ENCODE results near the gene OPALIN. TPM values are rescaled to one million over a fixed set of nuclear protein-coding genes. Genes with fewer than 3 reads are reported as not detected.

Gene OPALIN
- polyA plus RNA-seq, 3 donors, result not detected

DNA sequence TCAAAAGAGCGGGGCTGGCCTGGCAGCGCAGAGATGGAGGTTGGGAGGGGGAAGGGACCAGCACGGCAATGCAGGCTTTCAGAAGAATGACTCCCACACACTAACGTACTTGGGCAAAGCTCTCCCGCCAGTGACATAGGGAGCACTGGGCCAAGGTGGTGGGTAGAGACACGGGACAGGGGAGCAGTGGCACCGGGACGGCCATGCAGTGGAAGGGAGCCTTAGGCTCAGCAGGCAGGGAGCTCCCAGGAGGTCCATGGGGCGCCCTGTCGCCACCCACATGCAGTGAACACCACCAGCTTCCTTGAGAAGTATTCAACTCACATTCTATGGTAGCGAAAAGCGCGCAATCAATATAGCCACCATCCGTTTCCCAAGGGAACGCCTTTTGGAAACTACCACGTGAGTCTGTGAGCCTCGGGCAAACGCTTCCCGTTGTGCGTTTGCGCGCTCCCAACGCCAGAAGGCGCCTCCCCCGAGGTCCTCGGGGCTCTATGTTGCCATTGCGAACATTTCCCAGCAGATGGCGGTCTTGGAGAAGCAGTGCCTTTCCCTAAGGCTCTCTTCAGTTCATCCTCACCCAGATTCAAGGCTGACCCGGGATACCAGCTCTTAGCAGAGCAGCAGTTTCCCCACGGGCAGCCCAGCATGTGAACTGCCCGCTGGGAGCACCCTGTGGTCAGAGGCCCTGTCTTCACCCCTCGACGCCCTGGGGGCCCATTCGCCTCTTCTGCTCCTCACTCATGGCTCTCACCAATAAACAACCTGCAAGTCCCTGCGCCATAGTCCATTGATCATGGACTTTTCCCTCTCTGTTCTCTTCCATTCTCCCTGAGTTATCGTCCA is 16.4 kb upstream of the OPALIN start:
- DNase-seq (ENCODE audit: low read depth in 3 of 3, low spot score in 2 of 3), result peak; percentile 77 to 87 (median 85)

DNA sequence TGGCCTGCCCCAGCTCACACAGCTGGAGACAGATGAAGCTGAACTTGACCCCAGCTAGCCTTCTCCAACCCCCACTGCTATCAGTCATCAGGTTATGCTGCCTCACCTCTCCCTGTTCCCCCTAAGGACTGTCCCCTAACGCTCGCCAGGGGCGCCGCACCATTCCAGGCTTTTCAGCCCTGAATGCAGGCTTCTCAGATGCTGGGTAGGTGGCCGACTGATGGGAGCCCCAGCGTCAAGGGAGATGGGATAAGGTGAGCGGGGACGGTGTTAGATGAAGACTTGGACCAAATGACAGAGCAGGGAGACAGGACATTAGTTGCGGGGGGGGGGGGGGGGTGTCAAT is 15.8 kb upstream of the OPALIN start:
- no peak for DNase-seq (ENCODE audit: low read depth in 3 of 3, low spot score in 2 of 3)

DNA sequence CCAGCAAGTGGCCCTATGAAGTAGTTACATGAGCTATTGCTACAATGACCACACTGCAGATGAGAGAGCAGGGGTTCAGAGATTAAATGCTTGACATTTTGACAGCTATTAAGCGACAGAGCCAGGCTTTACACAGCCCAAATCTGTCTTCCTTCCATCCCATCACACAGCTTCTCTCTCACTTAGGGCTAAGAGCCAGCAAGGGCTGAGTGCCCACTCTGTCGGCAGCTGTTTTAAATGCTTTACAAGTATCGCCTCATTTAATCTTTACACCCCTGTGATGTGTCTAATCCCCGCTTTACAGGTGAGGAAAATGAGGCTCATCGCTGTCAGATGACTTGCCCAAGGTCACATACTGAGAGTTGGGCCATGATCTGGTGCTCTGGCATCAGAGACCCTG is 15.2 kb upstream of the OPALIN start:
- DNase-seq (ENCODE audit: low read depth in 3 of 3, low spot score in 2 of 3), result no peak

DNA sequence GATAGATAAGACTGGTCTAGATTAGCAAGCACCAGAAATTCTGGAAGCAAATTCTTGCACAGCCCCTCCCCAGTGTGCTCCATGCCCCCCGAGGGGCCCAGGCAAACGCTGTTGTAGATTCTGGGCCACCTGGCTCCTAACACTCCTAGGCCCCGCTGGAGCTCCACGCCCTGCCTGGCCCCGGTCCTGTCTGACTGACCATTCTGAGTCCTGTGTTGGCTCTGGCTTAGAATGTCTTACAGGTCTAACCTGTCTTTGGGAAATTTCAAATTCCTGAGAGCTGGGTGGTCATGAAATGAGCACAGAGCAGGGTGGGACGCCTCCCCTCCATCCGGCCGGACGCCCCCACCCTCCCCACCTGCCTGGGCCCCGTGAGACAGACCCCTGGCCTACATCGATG is 12.6 kb upstream of the OPALIN start:
- no peak for DNase-seq (ENCODE audit: low read depth in 3 of 3, low spot score in 2 of 3)

DNA sequence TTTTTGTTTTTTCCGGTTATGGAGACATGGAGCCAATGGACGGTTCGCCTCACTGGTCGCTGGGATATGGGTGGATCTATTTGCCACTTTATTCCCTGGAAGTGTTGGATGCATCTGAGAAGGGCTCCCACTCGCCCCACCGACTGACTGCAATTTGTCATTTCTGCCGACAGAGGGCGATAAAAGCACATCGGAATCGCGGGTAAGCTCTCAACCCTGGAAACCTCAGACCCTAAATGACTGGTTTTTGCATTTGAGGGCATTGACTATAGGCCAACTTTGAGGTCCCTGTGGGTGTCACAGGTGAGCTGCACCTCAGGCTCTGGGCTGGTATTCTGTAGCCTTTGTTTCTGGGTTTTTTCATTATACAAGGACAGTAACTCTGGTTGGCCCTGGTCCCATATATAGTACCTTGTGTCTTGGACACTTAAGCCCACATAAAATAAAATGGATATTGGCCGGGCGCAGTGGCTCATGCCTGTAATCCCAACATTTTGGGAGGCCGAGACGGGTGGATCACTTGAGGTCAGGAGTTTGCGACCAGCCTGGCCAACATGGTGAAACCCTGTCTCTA is 11.9 kb upstream of the OPALIN start:
- DNase-seq (ENCODE audit: low read depth in 3 of 3, low spot score in 2 of 3), result peak in 2 of 3 donors; percentile 38 to 42

DNA sequence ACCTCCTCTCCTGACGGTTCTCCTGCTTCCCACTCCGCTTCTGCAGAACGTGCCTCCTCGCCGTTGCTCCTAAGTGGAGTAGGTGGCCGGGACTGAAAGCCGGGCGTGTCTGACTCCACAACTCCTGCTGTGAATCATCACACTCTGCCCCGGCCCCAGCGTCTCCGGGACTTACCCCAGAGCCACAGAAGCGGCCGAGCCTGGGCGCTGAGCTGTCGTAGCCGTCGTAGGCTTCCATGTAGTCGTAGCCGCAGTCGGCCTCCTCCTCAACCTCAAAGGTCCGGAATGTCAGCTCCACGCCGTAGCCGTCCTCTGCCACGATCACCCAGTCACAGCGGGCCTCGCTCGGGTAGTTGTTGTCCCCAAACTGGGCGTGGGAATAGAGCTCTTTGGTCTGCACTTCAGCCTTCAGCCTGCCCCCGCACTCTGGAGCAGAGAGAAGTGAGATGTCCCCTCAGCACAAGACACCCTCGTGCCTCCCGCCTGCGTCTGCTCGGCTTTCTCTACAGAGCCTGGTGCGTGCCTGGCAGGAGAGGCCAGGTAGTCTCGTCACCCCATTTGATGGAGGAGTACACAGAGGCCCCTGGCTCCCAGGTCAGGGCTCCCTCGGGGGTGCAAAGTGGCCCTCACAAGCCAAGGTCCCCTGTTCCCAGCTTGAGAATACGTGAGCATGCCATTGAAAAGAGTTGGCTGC is 11.2 kb upstream of the OPALIN start:
- no peak for DNase-seq (ENCODE audit: low read depth in 3 of 3, low spot score in 2 of 3)

DNA sequence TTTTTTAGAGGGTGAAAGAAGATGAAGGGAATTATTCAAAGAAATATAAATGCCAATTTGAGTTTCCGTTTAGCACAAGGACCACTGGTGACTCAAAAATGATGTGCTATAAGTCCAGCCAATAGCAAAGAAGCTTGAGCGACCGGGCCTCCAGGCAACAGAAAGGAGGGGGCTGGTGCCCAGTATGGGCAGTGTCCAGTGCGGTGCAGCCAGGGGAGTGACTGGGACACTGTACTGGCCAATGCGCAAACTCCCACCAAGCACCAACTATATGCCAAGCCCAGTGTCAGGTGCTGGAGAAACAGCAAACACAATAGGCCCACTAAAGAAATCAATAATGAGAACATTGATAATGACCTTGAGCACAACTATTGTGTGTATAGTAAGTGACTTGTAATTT is 10.2 kb upstream of the OPALIN start:
- DNase-seq (ENCODE audit: low read depth in 3 of 3, low spot score in 2 of 3), result no peak

DNA sequence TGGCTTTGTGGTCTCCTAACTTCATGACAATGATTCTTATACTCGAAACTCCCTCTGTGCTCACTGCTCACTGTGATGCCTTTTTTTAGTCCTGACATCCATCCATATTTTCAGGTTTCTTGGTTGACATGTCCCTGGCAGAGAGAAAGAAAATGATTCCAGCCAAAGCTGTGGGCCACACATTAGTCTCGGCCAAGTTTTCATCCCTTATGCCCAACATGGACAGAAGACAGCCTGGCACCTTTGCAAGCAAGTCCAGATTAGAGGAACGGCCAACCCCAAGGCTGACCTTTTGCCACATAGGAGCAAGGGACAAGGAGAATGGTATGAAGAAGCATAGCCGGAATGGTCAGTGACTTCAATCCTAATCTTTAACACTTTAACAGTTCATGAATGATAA is 8.7 kb upstream of the OPALIN start:
- DNase-seq (ENCODE audit: low read depth in 3 of 3, low spot score in 2 of 3), result no peak

DNA sequence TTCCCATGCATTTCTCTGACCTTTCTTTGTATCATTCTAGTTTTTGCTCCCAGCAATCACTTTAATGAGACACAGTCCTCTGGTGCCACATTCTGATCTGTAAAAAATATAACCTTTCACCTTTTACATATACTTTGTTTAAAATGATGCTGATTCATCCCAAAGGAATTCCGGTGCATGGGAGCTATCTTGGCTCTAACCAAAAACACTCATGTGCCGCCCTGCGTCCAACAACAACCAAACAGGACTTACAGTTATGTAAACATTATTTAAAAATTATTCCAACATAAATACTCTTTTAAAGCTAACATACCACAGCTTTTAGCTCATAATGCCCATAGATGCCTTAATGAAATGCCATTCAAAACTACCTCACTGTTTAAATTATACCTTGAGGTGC is 7.7 kb upstream of the OPALIN start:
- no peak for DNase-seq (ENCODE audit: low read depth in 3 of 3, low spot score in 2 of 3)

DNA sequence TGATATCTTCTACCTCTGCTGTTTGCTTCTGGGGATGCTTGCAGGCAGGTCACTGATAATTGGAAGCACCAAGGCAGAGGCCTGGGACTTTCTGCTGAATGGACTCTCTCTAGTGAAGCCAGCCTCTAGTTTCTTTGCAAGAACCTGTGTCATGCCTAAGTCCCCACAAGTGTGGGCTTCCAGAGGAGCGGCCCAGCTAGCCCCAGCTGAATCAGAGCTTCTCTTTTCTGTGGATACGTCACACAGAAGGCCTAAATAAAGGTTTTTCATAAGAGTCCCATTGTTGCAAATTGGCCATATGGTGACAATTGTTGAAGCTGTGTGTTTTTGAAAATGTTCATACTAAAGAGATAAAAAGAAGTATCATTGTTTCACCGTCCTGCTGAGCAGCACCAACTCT is 6.8 kb upstream of the OPALIN start:
- DNase-seq (ENCODE audit: low read depth in 3 of 3, low spot score in 2 of 3), result no peak

DNA sequence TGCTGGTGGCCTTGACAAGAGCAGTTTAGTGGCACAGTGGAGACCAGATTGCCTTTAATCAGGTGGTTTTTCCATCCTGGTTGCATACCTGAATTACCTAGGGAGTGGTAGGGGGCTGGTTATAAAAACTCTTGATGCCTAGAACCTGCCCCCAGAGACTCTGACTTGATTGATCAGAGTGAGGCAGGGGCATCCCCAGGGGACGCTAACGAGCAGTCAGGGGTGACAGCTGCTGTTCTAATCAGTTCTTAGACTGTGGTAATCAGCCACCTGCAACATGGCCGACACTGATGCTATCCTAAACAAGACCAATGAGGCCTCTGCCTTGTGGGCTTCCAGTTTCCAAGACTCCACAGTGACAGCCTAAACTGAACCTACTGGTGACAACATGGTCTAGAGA is 2.0 kb upstream of the OPALIN start:
- no peak for DNase-seq (ENCODE audit: low read depth in 3 of 3, low spot score in 2 of 3)

DNA sequence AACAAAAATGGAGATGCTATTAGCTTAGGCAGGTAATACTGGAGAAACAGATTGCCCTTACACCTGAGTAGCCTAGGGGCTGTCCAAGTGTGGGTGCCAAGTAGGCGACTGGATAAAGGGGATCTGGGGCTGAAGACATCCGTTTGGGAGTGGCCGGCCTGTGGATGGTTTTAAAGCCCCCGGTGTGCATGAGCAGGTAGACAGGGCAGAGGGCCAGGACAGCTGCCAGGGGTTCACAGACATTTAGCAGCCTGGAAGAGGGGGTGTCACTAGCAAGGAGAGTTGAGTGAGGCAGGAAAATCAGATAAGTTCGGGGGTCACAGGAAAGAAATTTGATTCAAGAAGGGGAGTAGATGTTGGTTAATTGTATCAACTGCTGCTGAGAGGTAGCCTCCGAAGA is 1.5 kb upstream of the OPALIN start:
- DNase-seq (ENCODE audit: low read depth in 3 of 3, low spot score in 2 of 3), result no peak

DNA sequence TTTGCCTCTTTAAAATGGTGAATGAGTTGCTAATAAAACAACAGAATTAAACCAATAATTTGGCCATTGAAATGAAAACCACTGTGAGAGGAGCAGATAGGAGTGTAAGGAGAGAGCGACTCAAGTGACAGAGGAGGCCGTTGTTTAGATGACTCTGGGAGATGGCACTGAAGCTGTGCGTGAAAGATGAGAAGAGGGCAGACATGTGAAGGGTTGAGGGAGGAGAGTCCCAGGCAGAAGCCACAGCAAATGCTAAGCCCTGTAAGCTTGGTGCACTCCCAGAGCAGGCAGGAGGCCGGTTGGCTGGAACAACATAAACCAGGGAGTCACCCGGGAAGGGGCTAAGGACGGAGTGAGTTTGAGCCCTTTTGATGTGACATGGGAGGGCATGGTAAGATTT is 814 bp upstream of the OPALIN start:
- DNase-seq (ENCODE audit: low read depth in 3 of 3, low spot score in 2 of 3), result no peak

DNA sequence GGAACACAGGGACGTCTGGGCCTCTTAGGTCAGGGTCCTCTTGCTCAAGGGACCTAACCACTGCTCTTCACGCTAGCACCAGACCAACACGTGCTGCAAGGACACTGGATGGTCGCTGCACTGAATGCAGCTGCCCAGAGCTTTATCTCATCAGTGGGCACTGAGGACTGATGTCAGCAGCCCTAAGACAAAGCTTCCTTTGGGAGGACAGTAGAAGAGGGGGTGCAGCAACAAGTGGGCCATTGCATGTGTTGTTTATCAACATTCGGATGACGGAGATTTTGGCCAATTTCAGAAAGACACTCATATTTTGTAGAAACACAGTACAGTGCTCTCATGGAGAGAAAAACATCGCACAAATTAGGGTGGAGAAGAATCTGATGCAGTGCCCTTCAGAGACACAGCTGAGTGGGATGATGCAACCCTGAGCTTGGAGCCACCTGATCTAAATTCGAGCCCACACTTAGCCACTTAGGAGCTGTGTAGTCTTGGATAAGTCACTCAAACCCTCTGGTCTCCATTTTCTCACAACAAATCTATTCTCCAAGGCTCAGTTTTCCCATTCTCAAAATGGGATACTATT is 1.7 kb downstream of the OPALIN start:
- no peak for DNase-seq (ENCODE audit: low read depth in 3 of 3, low spot score in 2 of 3)

DNA sequence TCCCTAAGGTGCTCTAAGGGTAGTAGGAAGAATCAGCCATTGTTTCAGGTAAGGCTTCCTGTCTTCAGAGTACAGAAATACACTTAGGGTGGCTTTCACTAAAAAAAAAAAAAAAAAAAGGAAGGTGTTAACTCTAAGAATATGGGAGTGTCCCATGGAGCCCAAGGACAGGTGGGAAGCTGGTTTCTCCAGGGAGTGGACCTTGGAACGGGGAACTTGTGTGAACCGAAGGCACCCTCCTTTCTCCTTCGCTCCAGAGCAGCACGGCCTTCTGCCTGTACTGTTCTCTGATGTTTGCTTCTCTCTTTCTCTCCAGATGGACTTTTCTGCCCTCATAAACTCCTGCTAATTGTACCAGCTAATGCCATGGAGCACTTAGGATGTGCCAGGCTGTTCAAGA is 6.2 kb downstream of the OPALIN start:
- no peak for DNase-seq (ENCODE audit: low read depth in 3 of 3, low spot score in 2 of 3)

DNA sequence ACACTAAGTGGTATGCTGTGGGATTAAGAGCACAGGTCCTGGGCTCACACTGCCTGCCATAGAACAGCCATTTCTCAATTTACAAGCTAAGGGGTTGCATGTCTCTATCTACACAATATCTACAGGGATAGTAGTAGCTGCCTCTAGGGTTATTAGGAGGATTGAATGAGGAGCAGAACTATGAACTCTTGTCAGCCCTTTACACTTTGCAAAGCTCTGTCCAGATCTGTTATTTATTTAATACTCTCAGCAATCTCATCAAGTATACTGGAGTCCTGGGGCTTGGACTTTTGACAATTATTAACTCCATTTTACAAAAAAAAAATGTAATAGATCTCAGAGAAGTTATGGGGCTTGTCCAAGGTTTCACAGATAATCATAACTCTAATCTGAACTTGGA is 6.8 kb downstream of the OPALIN start:
- no peak for DNase-seq (ENCODE audit: low read depth in 3 of 3, low spot score in 2 of 3)

DNA sequence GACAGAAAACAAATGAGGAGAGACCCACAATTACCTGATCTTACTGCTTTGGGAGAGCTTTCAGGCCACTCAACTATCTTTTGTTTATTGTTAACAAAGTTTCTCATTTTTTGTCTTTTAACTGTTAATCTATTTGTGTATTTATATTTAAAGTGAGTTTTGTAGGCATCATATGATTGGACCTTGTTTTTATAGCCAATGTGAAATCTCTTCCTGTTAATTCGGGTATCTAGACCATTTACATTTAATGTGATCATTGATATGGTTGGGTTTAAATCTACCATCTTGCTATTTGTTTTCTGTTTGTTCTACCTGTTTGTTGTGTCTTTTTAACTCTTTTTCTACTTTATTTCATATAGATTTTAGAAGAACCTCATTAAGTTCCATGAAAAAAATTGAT is 12.5 kb downstream of the OPALIN start:
- DNase-seq (ENCODE audit: low read depth in 3 of 3, low spot score in 2 of 3), result no peak

DNA sequence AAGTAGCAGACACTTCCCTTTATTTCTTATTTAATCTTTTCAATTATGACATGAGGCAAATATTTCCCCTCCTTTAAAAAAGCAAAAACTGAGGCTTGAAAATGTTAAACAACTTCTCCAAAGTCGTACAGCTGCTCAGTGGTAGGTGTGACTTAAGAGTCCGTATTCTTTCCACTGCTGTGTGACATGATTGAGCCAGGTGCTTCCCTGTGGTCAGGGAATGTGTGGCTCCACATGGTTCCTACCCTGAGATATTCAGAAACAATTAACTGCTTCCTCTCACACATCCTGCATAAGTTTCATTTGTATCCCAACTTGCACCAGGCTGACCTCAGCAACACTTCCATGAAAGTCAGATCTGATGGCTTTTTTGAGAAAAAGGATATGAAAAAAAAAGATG is 13.6 kb downstream of the OPALIN start:
- no peak for DNase-seq (ENCODE audit: low read depth in 3 of 3, low spot score in 2 of 3)

DNA sequence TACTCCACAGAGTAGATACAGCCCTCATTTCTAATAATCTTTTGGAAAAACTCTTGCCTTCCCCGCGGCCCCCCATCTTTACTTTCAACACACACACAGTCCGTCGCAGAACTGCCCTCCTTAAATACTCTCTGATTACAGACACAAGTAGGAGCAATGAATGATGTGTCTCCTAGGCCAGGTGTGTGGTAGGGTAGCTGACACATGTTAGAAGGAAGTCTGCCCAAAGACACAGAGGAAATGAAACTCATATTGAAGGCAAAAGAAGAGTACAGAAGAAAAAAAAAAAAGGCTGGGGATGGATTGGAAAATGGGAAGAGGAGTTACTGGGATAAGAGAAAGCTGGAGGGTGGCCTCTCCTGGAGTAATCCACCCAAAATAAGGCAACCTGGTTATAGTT is 14.6 kb downstream of the OPALIN start:
- no peak for DNase-seq (ENCODE audit: low read depth in 3 of 3, low spot score in 2 of 3)

DNA sequence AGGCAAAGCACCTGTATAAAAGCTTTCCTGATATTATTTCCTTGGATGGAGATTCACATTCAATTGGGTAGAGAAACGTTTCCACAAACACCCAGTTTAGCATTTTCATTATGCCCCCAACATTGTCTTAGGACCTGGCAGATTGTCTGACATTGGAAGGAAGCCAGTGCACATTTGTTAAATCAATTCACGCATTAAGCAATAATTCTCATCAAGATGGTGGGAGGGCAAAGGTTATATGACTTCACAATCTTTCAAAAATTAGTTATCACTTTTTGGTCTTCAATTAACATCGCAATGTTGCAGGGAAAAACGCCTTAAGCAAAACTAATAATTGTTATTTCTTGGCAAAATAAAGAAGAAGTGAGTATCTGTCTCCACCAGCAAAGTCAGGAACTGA is 16.4 kb downstream of the OPALIN start:
- no peak for DNase-seq (ENCODE audit: low read depth in 3 of 3, low spot score in 2 of 3)

DNA sequence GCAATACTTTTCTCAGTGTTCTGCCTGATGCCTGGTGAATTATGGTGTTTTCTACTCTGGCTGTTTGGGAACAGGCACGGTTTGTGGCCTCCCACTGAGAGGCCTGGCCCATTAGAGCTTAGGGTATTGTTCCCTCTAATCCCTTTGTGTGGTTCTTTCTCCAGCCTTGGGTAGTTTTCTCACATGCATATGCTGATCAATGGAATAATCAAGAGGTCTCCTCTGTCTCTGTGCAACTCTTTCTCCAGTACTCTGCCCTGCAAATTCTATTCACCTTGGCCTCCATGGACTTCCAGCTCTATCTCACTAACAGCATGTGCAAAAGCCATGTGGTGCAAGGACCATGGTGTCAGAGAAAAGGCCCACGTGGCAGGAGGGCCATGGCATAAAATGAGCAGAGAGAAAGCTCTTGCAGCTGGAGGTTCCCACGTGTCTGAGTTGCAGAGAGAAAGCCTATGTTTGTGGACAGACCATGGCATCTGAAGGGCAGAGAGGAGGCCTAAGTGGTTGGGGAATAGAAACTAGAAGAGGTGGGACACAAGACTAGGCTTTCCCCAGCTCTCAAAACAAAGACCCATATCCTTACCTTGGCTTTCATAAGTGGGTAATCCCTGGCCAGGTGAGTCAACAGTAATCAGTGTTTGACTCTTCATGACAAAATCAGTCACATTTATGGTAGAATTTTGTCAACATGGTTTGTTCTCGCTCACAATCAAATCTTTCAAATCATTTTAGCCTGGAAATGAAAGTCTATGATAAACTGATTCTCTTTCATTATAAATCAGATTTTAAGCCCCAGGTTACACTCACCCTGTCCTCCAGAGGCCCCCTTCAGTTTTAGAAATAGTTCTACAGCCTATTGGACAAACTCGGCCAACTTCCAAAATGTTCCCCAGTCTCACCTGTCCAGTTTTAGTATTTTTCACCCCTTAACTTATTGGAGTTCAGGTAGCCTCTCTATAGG is 17.3 kb downstream of the OPALIN start:
- no peak for DNase-seq (ENCODE audit: low read depth in 3 of 3, low spot score in 2 of 3)

All from right renal cortex interstitium (tissue), 3 donors.